GM19468 (cell line): ENCODE measurements around the gene USP5.
A peak's percentile ranks its signal among the peaks of the same experiment; 100 is the strongest.
"Not testable (repeated sequence)": the region's sequence is repeated elsewhere in the genome, so short reads cannot be mapped to it uniquely, and the experiment has no call there.

ENCODE experiments used
- ATAC-seq: cut with Tn5 transposase; IDR thresholded peaks from one replicate; pipeline ENCODE4 v1.9.1; 2021; ENCODE audit warnings: mild to moderate bottlenecking, moderate library complexity, moderate number of reproducible peaks; ENCODE audit not compliant: unreplicated experiment; ENCODE audit errors: extremely low read depth

Gene USP5

GRCh38 chr12:6879824-6880223, 27.9 kb downstream of the USP5 start:
- not testable (repeated sequence) for ATAC-seq

GRCh38 chr12:6883252-6883651, 31.3 kb downstream of the USP5 start:
- no peak for ATAC-seq

GRCh38 chr12:6883683-6884082, 31.7 kb downstream of the USP5 start:
- no peak for ATAC-seq

GRCh38 chr12:6884539-6884938, 32.6 kb downstream of the USP5 start:
- no peak for ATAC-seq

- not testable (repeated sequence) for ATAC-seq
These were observed 34.5 kb downstream of the USP5 start for GRCh38 chr12:6886206-6886999.

- ATAC-seq: no peak
These were observed 35.5 kb downstream of the USP5 start for GRCh38 chr12:6887460-6887859.

- ATAC-seq: no peak
These were observed 36.4 kb downstream of the USP5 start for GRCh38 chr12:6888360-6888759.

GRCh38 chr12:6888794-6889193, 36.8 kb downstream of the USP5 start:
- not testable (repeated sequence) for ATAC-seq

- not testable (repeated sequence) for ATAC-seq
These were observed 38.0 kb downstream of the USP5 start for GRCh38 chr12:6889775-6890573.

GRCh38 chr12:6890789-6891645, 39.1 kb downstream of the USP5 start:
- ATAC-seq: peak; percentile 94

GRCh38 chr12:6891646-6892001, 39.7 kb downstream of the USP5 start:
- no peak for ATAC-seq

- ATAC-seq: not testable (repeated sequence)
These were observed 40.7 kb downstream of the USP5 start for GRCh38 chr12:6892683-6893082.

GRCh38 chr12:6894321-6894720, 42.4 kb downstream of the USP5 start:
- ATAC-seq: no peak

GRCh38 chr12:6896846-6897435, 45.0 kb downstream of the USP5 start:
- ATAC-seq: no peak

GRCh38 chr12:6899427-6899826, 47.5 kb downstream of the USP5 start:
- no peak for ATAC-seq

GRCh38 chr12:6899837-6900519, 48.0 kb downstream of the USP5 start:
- no peak for ATAC-seq

- ATAC-seq: no peak
These were observed 50.5 kb downstream of the USP5 start for GRCh38 chr12:6902448-6902847.

- ATAC-seq: no peak
These were observed 51.8 kb downstream of the USP5 start for GRCh38 chr12:6903722-6904121.
